ENCODE results near the gene MYRIP.
"Not testable (repeated sequence)": the region's sequence is repeated elsewhere in the genome, so short reads cannot be mapped to it uniquely, and the experiment has no call there.

MYRIP gene

GRCh38 chr3:39808467-39809180, 785 bp upstream of the MYRIP start:
- no peak for DNase-seq

GRCh38 chr3:39809995-39810595, 686 bp downstream of the MYRIP start:
- no peak for DNase-seq

- no peak for DNase-seq
Measured at GRCh38 chr3:39810647-39811161, 1.3 kb downstream of the MYRIP start.

- no peak for DNase-seq
Measured at GRCh38 chr3:39811561-39811960, 2.2 kb downstream of the MYRIP start.

GRCh38 chr3:39812537-39812936, 3.1 kb downstream of the MYRIP start:
- DNase-seq, result no peak

- no peak for DNase-seq
Measured at GRCh38 chr3:39814007-39814406, 4.6 kb downstream of the MYRIP start.

DNA sequence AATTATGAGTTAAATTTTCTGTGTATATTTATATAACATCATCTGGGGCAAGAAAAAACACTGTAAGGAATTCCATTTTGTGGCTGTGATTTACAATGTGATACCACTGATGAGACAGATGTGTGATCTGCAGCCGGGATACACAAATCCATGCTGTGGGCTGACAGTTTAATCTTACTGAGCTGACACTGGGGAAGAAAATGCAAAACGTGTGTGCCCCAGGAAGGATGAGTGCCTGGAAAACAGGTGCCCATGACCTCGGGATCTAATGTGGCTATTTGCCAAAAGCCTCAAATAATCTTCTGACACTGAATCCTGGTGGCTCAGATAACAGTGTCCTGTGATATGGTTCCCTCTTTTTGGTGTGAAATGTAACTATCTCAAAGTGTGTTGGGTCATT, 10.5 kb downstream of the MYRIP start:
- DNase-seq, result no peak

DNA sequence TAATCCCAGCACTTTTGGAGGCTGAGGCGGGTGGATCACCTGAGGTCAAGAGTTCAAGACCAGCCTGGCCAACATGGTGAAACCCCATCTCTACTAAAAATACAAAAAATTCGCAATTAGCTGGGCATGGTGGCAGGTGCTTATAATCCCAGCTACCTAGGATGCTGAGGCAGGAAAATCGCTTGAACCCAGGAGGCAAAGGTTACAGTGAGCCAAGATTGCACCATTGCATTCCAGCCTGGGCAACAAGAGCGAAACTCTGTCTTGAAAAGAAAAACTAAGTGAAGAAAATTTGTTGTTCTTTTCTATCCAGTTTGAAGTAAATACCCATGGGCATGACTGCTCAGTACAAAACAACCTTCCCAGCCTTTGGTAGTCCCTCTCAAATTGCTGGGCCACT, 24.4 kb downstream of the MYRIP start:
- DNase-seq, result not testable (repeated sequence)

- DNase-seq, result no peak
Measured at GRCh38 chr3:39839484-39839883, 30.1 kb downstream of the MYRIP start.

GRCh38 chr3:39843440-39843839, 34.0 kb downstream of the MYRIP start:
- DNase-seq, result no peak

DNA sequence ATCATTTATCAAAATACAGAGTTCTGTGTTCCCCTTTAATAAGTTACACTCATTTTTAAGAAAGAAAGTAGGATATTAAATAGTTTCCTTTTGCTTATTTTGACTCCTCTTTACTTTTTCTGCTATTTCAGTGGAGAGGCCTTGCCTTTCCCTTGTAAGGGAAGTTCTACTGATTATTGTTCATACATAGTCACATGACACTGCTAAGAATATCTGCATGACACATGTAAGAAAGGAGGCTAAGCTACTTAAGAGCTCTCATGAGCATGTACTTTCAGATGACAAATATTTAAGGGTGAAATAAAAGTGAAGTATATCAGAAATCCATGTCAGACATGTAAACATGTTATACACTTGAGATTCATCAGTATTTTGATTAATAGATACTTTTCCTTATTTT, 39.0 kb downstream of the MYRIP start:
- no peak for DNase-seq

GRCh38 chr3:39849992-39850715, 40.7 kb downstream of the MYRIP start:
- DNase-seq, result no peak

DNA sequence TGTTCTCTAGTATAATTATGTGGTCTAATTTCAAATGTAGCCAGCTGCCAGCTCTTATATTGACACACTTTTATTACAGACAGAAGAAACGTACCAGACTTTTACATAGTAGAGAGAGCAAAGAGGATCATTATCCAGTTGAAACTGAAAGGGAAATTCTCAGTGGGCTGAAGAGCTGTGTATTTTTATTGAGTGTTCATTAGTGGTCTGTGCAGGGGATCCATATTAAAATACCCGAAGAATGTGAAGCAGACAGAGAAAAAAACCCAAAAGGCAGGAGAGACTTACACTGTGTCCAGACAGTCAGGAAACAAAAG, 41.3 kb downstream of the MYRIP start:
- no peak for DNase-seq

DNA sequence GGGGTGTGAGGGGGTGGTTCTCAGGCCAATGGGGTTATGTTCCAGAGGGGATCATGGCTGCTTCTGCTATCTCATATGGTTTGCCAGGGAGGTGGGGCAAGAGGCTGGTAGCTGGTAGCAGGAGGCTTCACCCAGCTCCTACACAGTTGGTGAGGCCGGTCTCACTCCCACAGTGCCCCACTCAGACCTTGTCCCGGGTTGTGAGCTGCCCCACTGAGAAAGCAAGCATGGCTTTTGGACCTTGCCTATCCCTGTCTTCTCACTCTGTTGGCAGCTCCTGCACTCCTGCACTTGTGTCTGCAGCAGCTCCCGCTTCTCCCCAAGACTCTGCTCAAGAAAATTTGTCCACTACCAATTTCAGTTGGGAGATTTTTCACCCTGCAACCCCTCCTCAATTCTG, 46.1 kb downstream of the MYRIP start:
- DNase-seq, result no peak

DNA sequence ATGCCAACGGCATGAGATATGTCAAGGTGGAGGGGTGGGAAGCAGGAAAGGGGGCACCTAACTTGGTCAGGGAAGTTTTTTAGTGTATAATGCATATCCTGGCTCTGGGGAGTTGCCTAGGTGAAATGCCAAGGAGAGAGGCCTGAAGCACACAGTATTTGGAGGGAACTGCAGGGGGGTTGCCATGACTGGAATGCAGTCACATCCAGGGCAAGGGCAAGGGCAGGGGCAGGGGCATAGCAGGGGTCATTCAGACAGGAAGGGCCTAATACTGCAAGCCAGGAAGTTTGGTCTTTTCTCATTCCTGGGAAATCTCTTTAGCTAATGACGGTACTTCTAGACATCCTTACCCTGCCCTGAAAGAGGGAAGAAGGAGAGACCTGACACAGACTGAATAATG, 60.5 kb downstream of the MYRIP start:
- DNase-seq, result no peak

- DNase-seq, result no peak
Measured at GRCh38 chr3:39870706-39871105, 61.3 kb downstream of the MYRIP start.

- DNase-seq, result no peak
Measured at GRCh38 chr3:39879581-39879980, 70.2 kb downstream of the MYRIP start.

DNA sequence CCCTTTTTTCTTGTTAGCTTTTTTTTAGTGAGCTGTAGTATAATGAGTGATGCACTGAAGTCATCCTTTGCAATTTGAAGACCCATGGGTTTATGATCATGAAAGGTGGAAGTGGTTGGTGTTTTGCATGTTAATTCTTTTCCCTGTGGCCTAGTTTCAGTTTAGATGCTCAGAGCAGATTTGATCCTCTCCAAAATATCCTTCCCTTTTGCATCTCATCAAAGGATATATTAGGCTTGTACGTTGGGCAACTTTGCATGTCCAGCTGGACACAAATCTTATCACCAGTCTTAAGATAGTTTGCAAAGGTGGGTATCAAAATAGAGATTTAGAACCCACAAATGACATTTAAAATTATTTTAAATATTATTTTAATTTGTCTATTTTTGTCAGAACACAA, 72.7 kb downstream of the MYRIP start:
- DNase-seq, result no peak

DNA sequence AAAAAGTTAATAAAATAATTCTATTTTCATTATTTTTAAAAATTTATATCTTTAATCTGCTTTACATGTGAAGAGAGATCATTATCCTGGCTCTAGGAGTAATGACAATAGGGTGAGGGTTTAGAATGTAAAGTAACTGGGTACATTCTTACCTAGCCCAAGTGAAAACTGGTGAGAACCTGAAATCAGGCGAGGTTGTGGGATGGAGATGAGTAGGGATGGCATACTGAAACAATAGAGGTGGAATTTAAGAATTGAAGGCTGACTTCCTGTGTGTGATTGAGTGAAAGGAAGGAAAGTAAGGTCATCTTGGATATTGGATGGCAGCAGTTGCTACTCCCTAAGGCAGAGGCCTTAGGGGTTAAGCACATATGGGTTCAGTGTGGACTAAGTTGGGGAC, 82.7 kb downstream of the MYRIP start:
- DNase-seq, result no peak

GRCh38 chr3:39896184-39896583, 86.8 kb downstream of the MYRIP start:
- DNase-seq, result no peak

GRCh38 chr3:39900462-39901002, 91.1 kb downstream of the MYRIP start:
- DNase-seq, result no peak

DNA sequence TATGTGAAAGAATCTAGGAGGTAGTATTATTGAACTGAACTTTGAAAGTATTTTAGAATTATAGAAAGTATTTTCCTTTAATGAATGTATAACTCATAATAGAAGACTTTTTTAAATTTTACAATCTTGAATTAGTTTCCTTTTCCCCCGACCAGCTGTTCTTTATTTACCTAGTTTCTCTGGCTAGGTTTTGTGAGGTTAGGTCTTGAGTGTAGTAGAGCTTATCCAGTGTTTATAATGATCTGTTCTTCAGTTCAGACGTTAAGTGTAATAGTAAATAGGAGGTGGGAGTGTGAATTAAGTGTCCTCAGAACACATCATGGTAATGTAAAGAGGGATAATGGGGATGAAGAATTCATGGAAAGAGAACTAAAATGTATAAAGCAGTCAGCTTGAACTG, 93.8 kb downstream of the MYRIP start:
- no peak for DNase-seq

- DNase-seq, result no peak
Measured at GRCh38 chr3:39905788-39906187, 96.4 kb downstream of the MYRIP start.

- DNase-seq, result no peak
Measured at GRCh38 chr3:39907981-39908380, 98.6 kb downstream of the MYRIP start.
